ENCODE results near the gene POLR3C. TPM values are rescaled to one million over a fixed set of nuclear protein-coding genes. Genes with fewer than 3 reads are reported as not detected.

POLR3C gene
- total RNA-seq, 1 donor from 2014 or later = 13.4 TPM

DNA sequence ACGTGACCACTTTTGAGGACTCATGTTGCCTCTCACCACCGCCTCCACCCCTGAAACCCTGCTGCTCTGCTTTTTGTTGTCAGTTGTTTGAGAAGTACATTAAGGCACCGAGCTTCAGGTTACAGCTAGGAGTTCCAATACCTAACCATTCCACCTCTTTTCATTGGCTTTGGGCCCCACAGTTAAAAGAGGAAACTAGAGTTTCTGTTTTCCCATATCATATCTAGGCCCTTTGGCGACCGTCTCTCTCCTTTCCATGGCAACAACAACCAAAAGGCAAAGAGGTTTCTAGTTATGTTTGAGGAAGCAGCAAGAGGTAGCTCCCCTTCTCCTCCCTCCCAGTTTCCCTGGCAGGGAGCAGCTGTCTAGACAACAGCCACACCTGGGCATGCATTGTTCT, 55.8 kb downstream of the POLR3C start:
- DNase-seq = no peak
- Histone ChIP-seq H3K9me3 (replicated peaks) (no peaks in the 10 kb centered on the region), H3K4me1 (no peaks in the 10 kb centered on the region), H3K27me3 (ENCODE audit: low read depth) (no peaks in the 10 kb centered on the region), H3K27ac (replicated peaks) (no peak overlapping the region), H3K4me3 (no peak overlapping the region), H3K36me3 (no peaks in the 10 kb centered on the region)
- TF ChIP-seq, protein P1, sequence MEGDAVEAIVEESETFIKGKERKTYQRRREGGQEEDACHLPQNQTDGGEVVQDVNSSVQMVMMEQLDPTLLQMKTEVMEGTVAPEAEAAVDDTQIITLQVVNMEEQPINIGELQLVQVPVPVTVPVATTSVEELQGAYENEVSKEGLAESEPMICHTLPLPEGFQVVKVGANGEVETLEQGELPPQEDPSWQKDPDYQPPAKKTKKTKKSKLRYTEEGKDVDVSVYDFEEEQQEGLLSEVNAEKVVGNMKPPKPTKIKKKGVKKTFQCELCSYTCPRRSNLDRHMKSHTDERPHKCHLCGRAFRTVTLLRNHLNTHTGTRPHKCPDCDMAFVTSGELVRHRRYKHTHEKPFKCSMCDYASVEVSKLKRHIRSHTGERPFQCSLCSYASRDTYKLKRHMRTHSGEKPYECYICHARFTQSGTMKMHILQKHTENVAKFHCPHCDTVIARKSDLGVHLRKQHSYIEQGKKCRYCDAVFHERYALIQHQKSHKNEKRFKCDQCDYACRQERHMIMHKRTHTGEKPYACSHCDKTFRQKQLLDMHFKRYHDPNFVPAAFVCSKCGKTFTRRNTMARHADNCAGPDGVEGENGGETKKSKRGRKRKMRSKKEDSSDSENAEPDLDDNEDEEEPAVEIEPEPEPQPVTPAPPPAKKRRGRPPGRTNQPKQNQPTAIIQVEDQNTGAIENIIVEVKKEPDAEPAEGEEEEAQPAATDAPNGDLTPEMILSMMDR (IDR thresholded peaks at IDR 0.05; ENCODE audit: borderline replicate concordance) = no peak
- intact Hi-C loops (cut with micrococcal nuclease) = no loop called here

DNA sequence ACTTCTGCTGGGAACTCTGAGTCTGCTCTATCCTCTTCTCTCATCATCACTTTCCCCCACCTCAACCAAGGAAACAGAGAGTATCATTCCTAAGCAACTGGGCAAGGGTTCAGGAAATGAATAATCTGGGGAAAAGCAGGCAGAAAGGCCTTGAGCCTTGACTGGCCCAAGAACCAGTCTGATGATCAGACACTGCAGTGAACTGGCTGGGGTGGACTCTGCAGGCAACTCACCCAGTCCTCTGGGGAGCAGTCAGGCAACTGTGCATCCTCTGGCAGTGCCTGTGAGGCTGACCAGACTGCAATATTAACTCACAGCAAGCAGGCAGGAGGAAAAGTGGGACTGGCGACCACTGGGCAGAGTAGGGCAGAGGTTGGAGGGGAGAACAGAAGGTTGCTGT, 60.7 kb downstream of the POLR3C start:
- Histone ChIP-seq H3K4me1 (peaks cover 28% of the 10 kb centered on the region), H3K36me3 (no peaks in the 10 kb centered on the region), H3K4me3 (no peak overlapping the region), H3K9me3 (replicated peaks) (no peaks in the 10 kb centered on the region), H3K27ac (replicated peaks) (no peak overlapping the region), H3K27me3 (ENCODE audit: low read depth) (no peaks in the 10 kb centered on the region)
- TF ChIP-seq, protein P1 (IDR thresholded peaks at IDR 0.05; ENCODE audit: borderline replicate concordance) = no peak
- no peak for DNase-seq
- intact Hi-C loops (cut with micrococcal nuclease) = no loop called here

DNA sequence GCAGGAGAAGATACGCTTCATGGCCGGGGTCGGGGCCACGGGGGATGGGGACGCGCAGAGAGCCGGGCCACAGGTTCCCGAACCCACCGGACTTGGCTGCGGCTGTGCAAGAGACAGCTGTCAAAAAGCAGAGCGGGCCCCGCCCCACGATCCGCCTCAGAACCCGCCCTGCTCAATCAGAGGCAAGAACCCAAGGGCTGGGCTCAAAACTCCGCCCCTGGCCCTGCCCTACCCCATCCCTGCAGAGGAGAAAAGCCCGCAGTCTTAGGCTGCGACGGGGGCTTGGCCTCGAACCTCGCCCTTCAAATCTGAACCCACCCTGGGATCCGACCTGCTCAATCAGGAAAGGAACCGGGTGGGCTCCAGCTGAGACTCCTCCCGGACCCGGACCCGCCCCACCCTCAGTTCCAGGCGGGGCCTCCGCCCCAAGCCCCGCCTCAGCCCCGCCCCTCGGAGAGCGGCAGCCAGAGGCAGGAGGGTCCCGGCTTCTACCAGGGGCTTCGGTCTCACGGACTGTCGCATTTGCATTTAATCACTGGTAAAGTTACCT, 61.8 kb downstream of the POLR3C start, which contains the start of gene ANKRD35:
Gene ANKRD35, minus strand, starts transcription at position 129 of the 550 bp plus-strand sequence. Its CDS starts 108 bp downstream, at position 21.
- H3K27ac ChIP-seq (replicated peaks) = peak within 1 kb of the TSS; percentile 68
- no peaks in the 10 kb centered on the region for H3K9me3 ChIP-seq (replicated peaks)
- DNase-seq = peak; percentile 89
- no peaks in the 10 kb centered on the region for H3K27me3 ChIP-seq (ENCODE audit: low read depth)
- TF ChIP-seq, protein P1 (IDR thresholded peaks at IDR 0.05; ENCODE audit: borderline replicate concordance) = no peak
- no peaks in the 10 kb centered on the region for H3K36me3 ChIP-seq
- intact Hi-C loops (cut with micrococcal nuclease) = no loop called here
- peaks cover 39% of the 10 kb centered on the region for H3K4me1 ChIP-seq
- H3K4me3 ChIP-seq = peak within 1 kb of the TSS; percentile 85

DNA sequence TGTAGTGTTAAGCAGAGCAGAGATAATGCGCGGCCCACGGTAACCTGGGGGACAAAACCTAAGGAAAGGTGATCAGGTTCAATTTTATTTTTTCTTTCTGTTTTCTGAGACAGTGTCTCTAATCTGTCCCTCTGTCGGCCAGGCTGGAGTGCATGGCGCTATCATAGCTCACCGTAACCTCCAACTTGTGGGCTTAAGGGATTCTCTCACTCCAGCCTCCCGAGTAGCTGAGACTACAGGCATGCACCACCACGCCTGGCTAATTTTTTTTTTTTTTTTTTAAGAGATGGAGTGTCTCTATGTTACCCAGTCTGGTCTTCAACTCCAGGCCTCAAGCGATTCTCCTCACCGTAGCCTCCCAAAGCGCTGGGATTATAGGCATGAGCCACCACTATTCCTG, 62.4 kb downstream of the POLR3C start:
- Histone ChIP-seq H3K4me1 (peaks cover 45% of the 10 kb centered on the region), H3K9me3 (replicated peaks) (no peaks in the 10 kb centered on the region), H3K4me3 (peak overlapping the region; percentile 85), H3K27me3 (ENCODE audit: low read depth) (no peaks in the 10 kb centered on the region), H3K27ac (replicated peaks) (peak overlapping the region; percentile 68), H3K36me3 (no peaks in the 10 kb centered on the region)
- TF ChIP-seq, protein P1 (IDR thresholded peaks at IDR 0.05; ENCODE audit: borderline replicate concordance) = no peak
- no peak for DNase-seq
- intact Hi-C loops (cut with micrococcal nuclease) = no loop called here

DNA sequence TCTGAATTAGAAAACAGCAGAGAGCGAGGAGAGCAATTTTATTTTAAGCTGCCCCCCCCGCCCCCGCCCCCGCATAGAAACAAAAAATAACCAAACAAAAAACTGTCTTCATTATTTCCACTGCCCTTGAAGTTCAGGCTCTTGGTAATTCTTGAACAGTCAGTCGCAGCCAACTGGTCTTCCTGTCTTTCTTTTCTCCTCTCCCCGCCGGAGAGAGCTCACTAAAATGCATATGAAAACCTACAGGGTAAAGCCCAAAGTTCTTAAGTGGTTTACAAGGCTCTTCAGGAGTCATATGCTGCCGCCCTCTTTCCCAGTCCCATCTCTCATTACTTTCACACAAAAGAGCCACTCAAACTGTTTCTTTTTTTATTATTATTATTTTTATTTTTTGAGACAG, 62.8 kb downstream of the POLR3C start:
- no peaks in the 10 kb centered on the region for H3K27me3 ChIP-seq (ENCODE audit: low read depth)
- TF ChIP-seq, protein P1 (IDR thresholded peaks at IDR 0.05; ENCODE audit: borderline replicate concordance) = no peak
- H3K27ac ChIP-seq (replicated peaks) = peak overlapping the region; percentile 68
- no peaks in the 10 kb centered on the region for H3K36me3 ChIP-seq
- H3K9me3 ChIP-seq (replicated peaks) = no peaks in the 10 kb centered on the region
- intact Hi-C loops (cut with micrococcal nuclease) = no loop called here
- peaks cover 49% of the 10 kb centered on the region for H3K4me1 ChIP-seq
- DNase-seq = no peak
- H3K4me3 ChIP-seq = peak overlapping the region; percentile 85

All from left ventricle myocardium inferior (tissue), 1 donor.